ENCODE measurements around the gene CHCHD3. TPM values are rescaled to one million over a fixed set of nuclear protein-coding genes. Genes with fewer than 3 reads are reported as not detected.

CHCHD3 gene
- total and polyA plus RNA-seq, 2 of the 4 experiments (the other 2 are of a cell fraction) = 56.9 to 141 TPM

DNA sequence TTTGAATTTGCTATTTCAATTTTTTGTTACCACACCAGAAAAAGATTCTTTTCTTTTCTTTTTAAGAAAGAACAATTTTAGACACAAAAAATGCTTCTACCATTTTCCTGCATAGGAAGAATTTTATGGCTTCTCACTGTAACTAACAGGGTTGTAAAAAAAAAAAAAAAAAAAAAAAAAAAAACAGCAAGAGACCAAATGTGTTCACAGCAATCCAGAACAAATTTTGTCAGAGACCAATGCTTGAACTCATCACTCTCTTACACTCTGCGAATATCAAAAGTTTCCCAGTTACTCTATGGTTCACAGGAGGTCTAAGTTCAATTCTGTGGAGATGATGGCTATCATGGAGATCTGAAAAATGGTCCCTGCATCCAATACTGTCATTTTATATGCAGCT, 84.4 kb downstream of the CHCHD3 start:
- Histone ChIP-seq H3K9ac (ENCODE audit: low read depth, low read length) (no peak overlapping the region), H3K9me1 (ENCODE audit: insufficient read depth, low read length) (no peaks in the 10 kb centered on the region), H3K79me1 (ENCODE audit: low read depth in 1 of 2, low read length in 2 of 2) (peaks cover 21 to 47% of the 10 kb centered on the region in 2 experiments), H4K8ac (ENCODE audit: low read depth in 2 of 2, low read length in 2 of 2) (no peak overlapping the region), H3K56ac (ENCODE audit: extremely low read depth, insufficient read depth, low read length) (no peak overlapping the region), H3K27ac (ENCODE audit: insufficient read depth, low read length) (no peak overlapping the region), H2AFZ (replicated peaks; ENCODE audit: low read length, poor library complexity) (no peak overlapping the region), H4K91ac (ENCODE audit: insufficient read depth, low read depth, low read length) (no peak overlapping the region), H3K9me3 (ENCODE audit: control insufficient read depth, insufficient read depth, low read length) (no peaks in the 10 kb centered on the region), H2BK15ac (ENCODE audit: low read depth, low read length) (no peak overlapping the region), H3K4me2 (ENCODE audit: low read depth, low read length) (no peak overlapping the region), H2BK20ac (ENCODE audit: low read depth, low read length) (no peak overlapping the region), H4K5ac (ENCODE audit: low read depth, low read length) (no peak overlapping the region), H2AK9ac (replicated peaks; ENCODE audit: low read depth, low read length, poor library complexity) (no peak overlapping the region), H3K4me3 (ENCODE audit: insufficient read depth, low read depth, low read length) (no peak overlapping the region), H2BK5ac (ENCODE audit: low read depth, low read length, poor library complexity, severe bottlenecking) (no peak overlapping the region), H3K4me1 (ENCODE audit: control insufficient read depth, insufficient read depth, low read length) (0 out of 2 replicates have a peak, but pooled peaks cover 2% of the 10 kb centered on the region), H2AK5ac (ENCODE audit: low read depth, low read length) (no peak overlapping the region), H3K18ac (ENCODE audit: low read depth, low read length) (no peak overlapping the region), H2BK120ac (ENCODE audit: low read depth, low read length) (no peak overlapping the region), H3K27me3 (ENCODE audit: control insufficient read depth, insufficient read depth, low read length) (no peaks in the 10 kb centered on the region), H3K14ac (replicated peaks; ENCODE audit: low read depth, low read length) (no peak overlapping the region), H3K36me3 (ENCODE audit: control insufficient read depth, insufficient read depth, low read length) (no peaks in the 10 kb centered on the region), H3K23ac (ENCODE audit: low read depth, low read length) (no peak overlapping the region), H3K4ac (ENCODE audit: low read depth, low read length) (no peak overlapping the region), H4K20me1 (ENCODE audit: insufficient read depth, low read length) (peaks cover 8% of the 10 kb centered on the region)
- no TSS peak for BruUV-seq (replicated peaks)
- ATAC-seq (ENCODE audit: low read depth) (no peak), DNase-seq (no peak)
- WGBS, 2 experiments (ENCODE audit: extremely low coverage in 2 of 2, insufficient read length in 1 of 2) = no CpG with 5 or more reads among the region's 1 CpG
- ChIA-PET POLR2A (ENCODE audit: unreplicated experiment) (no interaction called here), CTCF (interaction anchor here (0.6 kb wide), 2 partner anchors 32 to 38 kb away, joined by 3 read pairs; no protein-coding TSS in a partner anchor)
- intact Hi-C loops (cut with micrococcal nuclease) (no loop called here), dilution Hi-C loops (cut with HindIII; ENCODE audit: low sequenced_read_pairs, unreplicated experiment) (no loop called here), in situ Hi-C loops (cut with MboI; ENCODE audit: low sequenced_read_pairs) (no loop called here)
- TF ChIP-seq FOS (IDR thresholded peaks at IDR 0.05; ENCODE audit: low read depth, low read length) (no peak), NFE2L2 (IDR thresholded peaks at IDR 0.05; ENCODE audit: low read depth, low read length) (no peak), CHD1 (IDR thresholded peaks at IDR 0.05; ENCODE audit: low read depth, low read length) (no peak), MAFK (IDR thresholded peaks at IDR 0.05; ENCODE audit: low read depth, low read length) (no peak)
